GM19099 (cell line): ENCODE results near the gene KCNJ10.

ENCODE experiments used
- POLR2A ChIP-seq: IDR thresholded peaks from 3 replicates; pipeline ENCODE4 v1.6.1; 2011; ENCODE audit warnings: low read depth; ENCODE audit not compliant: insufficient read length; ENCODE audit errors: extremely low read depth

The KCNJ10 gene

GRCh38 chr1:160053548-160054365 lies 16.2 kb downstream of the KCNJ10 start:
- TF ChIP-seq POLR2A: no peak

- TF ChIP-seq POLR2A: no peak
These were observed 17.0 kb downstream of the KCNJ10 start for GRCh38 chr1:160052936-160053335.

GRCh38 chr1:160050619-160051018 lies 19.3 kb downstream of the KCNJ10 start:
- no peak for TF ChIP-seq POLR2A

GRCh38 chr1:160049101-160049500 lies 20.9 kb downstream of the KCNJ10 start:
- no peak for TF ChIP-seq POLR2A

- no peak for TF ChIP-seq POLR2A
These were observed 21.6 kb downstream of the KCNJ10 start for GRCh38 chr1:160048335-160048734.

- TF ChIP-seq POLR2A: no peak
These were observed 22.6 kb downstream of the KCNJ10 start for GRCh38 chr1:160047111-160047991.

- no peak for TF ChIP-seq POLR2A
These were observed 23.4 kb downstream of the KCNJ10 start for GRCh38 chr1:160046494-160047110.

- TF ChIP-seq POLR2A: no peak
These were observed 24.3 kb downstream of the KCNJ10 start for GRCh38 chr1:160045653-160046052.

GRCh38 chr1:160043543-160043942 lies 26.4 kb downstream of the KCNJ10 start:
- no peak for TF ChIP-seq POLR2A

GRCh38 chr1:160040476-160040875 lies 29.5 kb downstream of the KCNJ10 start:
- no peak for TF ChIP-seq POLR2A

- TF ChIP-seq POLR2A: no peak
These were observed 37.7 kb downstream of the KCNJ10 start for GRCh38 chr1:160032165-160032820.

GRCh38 chr1:160031365-160032164 lies 38.4 kb downstream of the KCNJ10 start, which contains the start of gene PIGM:
Gene PIGM, minus strand, starts transcription at chr1:160031990. Its CDS starts 251 bp downstream, at chr1:160031739.
- peak; percentile 56 for TF ChIP-seq POLR2A

GRCh38 chr1:160030657-160031364 lies 39.1 kb downstream of the KCNJ10 start:
- TF ChIP-seq POLR2A: no peak
